ENCODE data around the gene SFT2D1.

SFT2D1 gene

GRCh38 chr6:166381733-166382499, 39.6 kb upstream of the SFT2D1 start:
- no peaks in the 10 kb centered on the region for H3K27me3 ChIP-seq (ENCODE audit: control insufficient read depth in 1 of 2, insufficient read depth in 2 of 2, low read length in 2 of 2)
- H3K9me3 ChIP-seq (ENCODE audit: control insufficient read depth in 2 of 2, low read length in 2 of 2): no peaks in the 10 kb centered on the region
- no peaks in the 10 kb centered on the region for H3K36me3 ChIP-seq (ENCODE audit: control insufficient read depth in 2 of 2, insufficient read depth in 2 of 2, low read length in 2 of 2)
- peak overlapping the region; percentile 85 to 95 for H3K4me3 ChIP-seq (ENCODE audit: low read length in 2 of 2)
- H3K9ac ChIP-seq (ENCODE audit: low read length in 2 of 2): peak overlapping the region; percentile 63 to 85
- H3K4me1 ChIP-seq (ENCODE audit: control insufficient read depth, insufficient read depth, low read length): peaks cover 7% of the 10 kb centered on the region
- peak overlapping the region; percentile 91 for H3K27ac ChIP-seq (ENCODE audit: low read length)

- Histone ChIP-seq H3K4me3 (ENCODE audit: low read length in 2 of 2) (peak overlapping the region; percentile 85 to 95), H3K4me1 (ENCODE audit: control insufficient read depth, insufficient read depth, low read length) (peaks cover 7% of the 10 kb centered on the region), H3K27ac (ENCODE audit: low read length) (no peak overlapping the region), H3K36me3 (ENCODE audit: control insufficient read depth in 2 of 2, insufficient read depth in 2 of 2, low read length in 2 of 2) (no peaks in the 10 kb centered on the region), H3K9me3 (ENCODE audit: control insufficient read depth in 2 of 2, low read length in 2 of 2) (no peaks in the 10 kb centered on the region), H3K27me3 (ENCODE audit: control insufficient read depth in 1 of 2, insufficient read depth in 2 of 2, low read length in 2 of 2) (no peaks in the 10 kb centered on the region), H3K9ac (ENCODE audit: low read length in 2 of 2) (peak overlapping the region in 1 of 2 donors; percentile 63)
These were observed 39.0 kb upstream of the SFT2D1 start for GRCh38 chr6:166381381-166381732.

- Histone ChIP-seq H3K27me3 (ENCODE audit: control insufficient read depth in 1 of 2, insufficient read depth in 2 of 2, low read length in 2 of 2) (no peaks in the 10 kb centered on the region), H3K36me3 (ENCODE audit: control insufficient read depth in 2 of 2, insufficient read depth in 2 of 2, low read length in 2 of 2) (no peaks in the 10 kb centered on the region), H3K27ac (ENCODE audit: low read length) (no peak overlapping the region), H3K9me3 (ENCODE audit: control insufficient read depth in 2 of 2, low read length in 2 of 2) (no peaks in the 10 kb centered on the region), H3K9ac (ENCODE audit: low read length in 2 of 2) (no peak overlapping the region), H3K4me3 (ENCODE audit: low read length in 2 of 2) (no peak overlapping the region), H3K4me1 (ENCODE audit: control insufficient read depth, insufficient read depth, low read length) (peaks cover 7% of the 10 kb centered on the region)
These were observed 37.5 kb upstream of the SFT2D1 start for GRCh38 chr6:166379800-166380199.

GRCh38 chr6:166379103-166379586, 36.8 kb upstream of the SFT2D1 start:
- Histone ChIP-seq H3K27me3 (ENCODE audit: control insufficient read depth in 1 of 2, insufficient read depth in 2 of 2, low read length in 2 of 2) (no peaks in the 10 kb centered on the region), H3K4me1 (ENCODE audit: control insufficient read depth, insufficient read depth, low read length) (peaks cover 7% of the 10 kb centered on the region), H3K9me3 (ENCODE audit: control insufficient read depth in 2 of 2, low read length in 2 of 2) (no peaks in the 10 kb centered on the region), H3K4me3 (ENCODE audit: low read length in 2 of 2) (no peak overlapping the region), H3K9ac (ENCODE audit: low read length in 2 of 2) (no peak overlapping the region), H3K27ac (ENCODE audit: low read length) (no peak overlapping the region), H3K36me3 (ENCODE audit: control insufficient read depth in 2 of 2, insufficient read depth in 2 of 2, low read length in 2 of 2) (no peaks in the 10 kb centered on the region)

GRCh38 chr6:166377721-166378120, 35.4 kb upstream of the SFT2D1 start:
- H3K27me3 ChIP-seq (ENCODE audit: control insufficient read depth in 1 of 2, insufficient read depth in 2 of 2, low read length in 2 of 2): no peaks in the 10 kb centered on the region
- no peak overlapping the region for H3K27ac ChIP-seq (ENCODE audit: low read length)
- peaks cover 3% of the 10 kb centered on the region for H3K4me1 ChIP-seq (ENCODE audit: control insufficient read depth, insufficient read depth, low read length)
- H3K9ac ChIP-seq (ENCODE audit: low read length in 2 of 2): no peak overlapping the region
- no peak overlapping the region for H3K4me3 ChIP-seq (ENCODE audit: low read length in 2 of 2)
- no peaks in the 10 kb centered on the region for H3K9me3 ChIP-seq (ENCODE audit: control insufficient read depth in 2 of 2, low read length in 2 of 2)
- H3K36me3 ChIP-seq (ENCODE audit: control insufficient read depth in 2 of 2, insufficient read depth in 2 of 2, low read length in 2 of 2): no peaks in the 10 kb centered on the region

- Histone ChIP-seq H3K27me3 (ENCODE audit: control insufficient read depth in 1 of 2, insufficient read depth in 2 of 2, low read length in 2 of 2) (no peaks in the 10 kb centered on the region), H3K4me1 (ENCODE audit: control insufficient read depth, insufficient read depth, low read length) (no peaks in the 10 kb centered on the region), H3K4me3 (ENCODE audit: low read length in 2 of 2) (no peak overlapping the region), H3K9me3 (ENCODE audit: control insufficient read depth in 2 of 2, low read length in 2 of 2) (no peaks in the 10 kb centered on the region), H3K27ac (ENCODE audit: low read length) (no peak overlapping the region), H3K36me3 (ENCODE audit: control insufficient read depth in 2 of 2, insufficient read depth in 2 of 2, low read length in 2 of 2) (no peaks in the 10 kb centered on the region), H3K9ac (ENCODE audit: low read length in 2 of 2) (no peak overlapping the region)
These were observed 32.7 kb upstream of the SFT2D1 start for GRCh38 chr6:166375013-166375412.

GRCh38 chr6:166370489-166370888, 28.1 kb upstream of the SFT2D1 start:
- H3K27ac ChIP-seq (ENCODE audit: low read length): no peak overlapping the region
- H3K4me1 ChIP-seq (ENCODE audit: control insufficient read depth, insufficient read depth, low read length): no peaks in the 10 kb centered on the region
- H3K36me3 ChIP-seq (ENCODE audit: control insufficient read depth in 2 of 2, insufficient read depth in 2 of 2, low read length in 2 of 2): peaks cover 0 to 2% of the 10 kb centered on the region in 2 donors
- no peak overlapping the region for H3K9ac ChIP-seq (ENCODE audit: low read length in 2 of 2)
- no peaks in the 10 kb centered on the region for H3K9me3 ChIP-seq (ENCODE audit: control insufficient read depth in 2 of 2, low read length in 2 of 2)
- no peaks in the 10 kb centered on the region for H3K27me3 ChIP-seq (ENCODE audit: control insufficient read depth in 1 of 2, insufficient read depth in 2 of 2, low read length in 2 of 2)
- H3K4me3 ChIP-seq (ENCODE audit: low read length in 2 of 2): no peak overlapping the region

GRCh38 chr6:166369782-166370181, 27.4 kb upstream of the SFT2D1 start:
- Histone ChIP-seq H3K4me3 (ENCODE audit: low read length in 2 of 2) (no peak overlapping the region), H3K36me3 (ENCODE audit: control insufficient read depth in 2 of 2, insufficient read depth in 2 of 2, low read length in 2 of 2) (peaks cover 0 to 2% of the 10 kb centered on the region in 2 donors)

GRCh38 chr6:166366921-166367320, 24.6 kb upstream of the SFT2D1 start:
- no peak overlapping the region for H3K27ac ChIP-seq (ENCODE audit: low read length)
- no peaks in the 10 kb centered on the region for H3K9me3 ChIP-seq (ENCODE audit: control insufficient read depth in 2 of 2, low read length in 2 of 2)
- no peaks in the 10 kb centered on the region for H3K27me3 ChIP-seq (ENCODE audit: control insufficient read depth in 1 of 2, insufficient read depth in 2 of 2, low read length in 2 of 2)
- no peak overlapping the region for H3K4me3 ChIP-seq (ENCODE audit: low read length in 2 of 2)
- peaks cover 2 to 10% of the 10 kb centered on the region in 2 donors for H3K36me3 ChIP-seq (ENCODE audit: control insufficient read depth in 2 of 2, insufficient read depth in 2 of 2, low read length in 2 of 2)
- no peak overlapping the region for H3K9ac ChIP-seq (ENCODE audit: low read length in 2 of 2)
- H3K4me1 ChIP-seq (ENCODE audit: control insufficient read depth, insufficient read depth, low read length): peaks cover 7% of the 10 kb centered on the region

More at GRCh38 chr6:166369782-166370181, 27.4 kb upstream of the SFT2D1 start:
- Histone ChIP-seq H3K9ac (ENCODE audit: low read length in 2 of 2) (no peak overlapping the region), H3K27ac (ENCODE audit: low read length) (no peak overlapping the region), H3K9me3 (ENCODE audit: control insufficient read depth in 2 of 2, low read length in 2 of 2) (no peaks in the 10 kb centered on the region), H3K27me3 (ENCODE audit: control insufficient read depth in 1 of 2, insufficient read depth in 2 of 2, low read length in 2 of 2) (no peaks in the 10 kb centered on the region), H3K4me1 (ENCODE audit: control insufficient read depth, insufficient read depth, low read length) (no peaks in the 10 kb centered on the region)

- H3K4me3 ChIP-seq (ENCODE audit: low read length in 2 of 2): no peak overlapping the region
- no peak overlapping the region for H3K9ac ChIP-seq (ENCODE audit: low read length in 2 of 2)
- no peaks in the 10 kb centered on the region for H3K9me3 ChIP-seq (ENCODE audit: control insufficient read depth in 2 of 2, low read length in 2 of 2)
- no peak overlapping the region for H3K27ac ChIP-seq (ENCODE audit: low read length)
- peaks cover 2 to 10% of the 10 kb centered on the region in 2 donors for H3K36me3 ChIP-seq (ENCODE audit: control insufficient read depth in 2 of 2, insufficient read depth in 2 of 2, low read length in 2 of 2)
- H3K27me3 ChIP-seq (ENCODE audit: control insufficient read depth in 1 of 2, insufficient read depth in 2 of 2, low read length in 2 of 2): no peaks in the 10 kb centered on the region
- peaks cover 7% of the 10 kb centered on the region for H3K4me1 ChIP-seq (ENCODE audit: control insufficient read depth, insufficient read depth, low read length)
These were observed 23.5 kb upstream of the SFT2D1 start for GRCh38 chr6:166365806-166366205.

- Histone ChIP-seq H3K27ac (ENCODE audit: low read length) (no peak overlapping the region), H3K4me1 (ENCODE audit: control insufficient read depth, insufficient read depth, low read length) (peaks cover 7% of the 10 kb centered on the region), H3K4me3 (ENCODE audit: low read length in 2 of 2) (no peak overlapping the region), H3K9me3 (ENCODE audit: control insufficient read depth in 2 of 2, low read length in 2 of 2) (no peaks in the 10 kb centered on the region), H3K36me3 (ENCODE audit: control insufficient read depth in 2 of 2, insufficient read depth in 2 of 2, low read length in 2 of 2) (peaks cover 2 to 10% of the 10 kb centered on the region in 2 donors), H3K27me3 (ENCODE audit: control insufficient read depth in 1 of 2, insufficient read depth in 2 of 2, low read length in 2 of 2) (no peaks in the 10 kb centered on the region), H3K9ac (ENCODE audit: low read length in 2 of 2) (no peak overlapping the region)
These were observed 22.9 kb upstream of the SFT2D1 start for GRCh38 chr6:166365221-166365620.

Measured in stomach smooth muscle (tissue), 2 donors.